Neural cell (in vitro differentiated cells): ENCODE results near the gene MYOCD. TPM values are rescaled to one million over a fixed set of nuclear protein-coding genes. Genes with fewer than 3 reads are reported as not detected.

ENCODE experiments used
- H2AFZ ChIP-seq: fragments of 200-600, 300-800 bp; sonication (generic), shearing (Covaris generic); 2 replicates; pipeline ENCODE4 v1.6.0; 2014; ENCODE audit warnings: low read depth, mild to moderate bottlenecking, antibody characterized with exemption, low read length, moderate library complexity
- H3F3A ChIP-seq: fragments of 200-600 bp; shearing (Covaris generic); 2 replicates; pipeline ENCODE4 v1.6.1; 2016; ENCODE audit warnings: mild to moderate bottlenecking, moderate library complexity, mixed read lengths, antibody characterized with exemption, low read length; ENCODE audit not compliant: insufficient read depth, poor library complexity, severe bottlenecking
- H3K27ac ChIP-seq: fragments of 200-600, 300-800 bp; sonication (generic), shearing (Covaris generic); 2 replicates; pipeline ENCODE4 v1.5.1; 2014; ENCODE audit warnings: mild to moderate bottlenecking, low read length, moderate library complexity
- H3K27me3 ChIP-seq: fragments of 300-800, 200-600 bp; sonication (generic), shearing (Covaris generic); 2 replicates; pipeline ENCODE4 v1.6.0; 2014; ENCODE audit warnings: mild to moderate bottlenecking, low read depth, low read length, moderate library complexity; ENCODE audit not compliant: insufficient read depth
- H3K36me3 ChIP-seq: fragments of 300-800, 200-600 bp; sonication (generic), shearing (Covaris generic); 2 replicates; pipeline ENCODE4 v1.5.1; 2014; ENCODE audit warnings: mild to moderate bottlenecking, antibody characterized with exemption, low read length, moderate library complexity; ENCODE audit not compliant: insufficient read depth
- H3K4me2 ChIP-seq: fragments of 300-800, 200-600 bp; sonication (generic), shearing (Covaris generic); 2 replicates; pipeline ENCODE4 v1.6.0; 2014; ENCODE audit warnings: mild to moderate bottlenecking, low read length
- H3K4me3 ChIP-seq: fragments of 300-800, 200-600 bp; sonication (generic), shearing (Covaris generic); 2 replicates; pipeline ENCODE4 v1.5.1; 2014; ENCODE audit warnings: mild to moderate bottlenecking, low read length, moderate library complexity
- H3K79me2 ChIP-seq: fragments of 200-600 bp; shearing (Covaris generic); replicated peaks from 2 replicates; pipeline ENCODE4 v1.6.0; 2014; ENCODE audit warnings: mild to moderate bottlenecking, low read length, moderate library complexity; ENCODE audit not compliant: insufficient read depth
- H3K9ac ChIP-seq: fragments of 300-800, 200-600 bp; sonication (generic), shearing (Covaris generic); 2 replicates; pipeline ENCODE4 v1.6.1; 2016; ENCODE audit warnings: mild to moderate bottlenecking, low read length, mixed read lengths
- H3K9me2 ChIP-seq: fragments of 200-600 bp; shearing (Covaris generic); 2 replicates; pipeline ENCODE4 v1.6.1; 2016; ENCODE audit warnings: mild to moderate bottlenecking, low read length, mixed read lengths; ENCODE audit not compliant: insufficient read depth
- H3K9me3 ChIP-seq: fragments of 200-600, 300-800 bp; sonication (generic), shearing (Covaris generic); 2 replicates; pipeline ENCODE4 v1.6.1; 2016; ENCODE audit warnings: mild to moderate bottlenecking, mixed run types, low read length, moderate library complexity, mixed read lengths
- H4K20me1 ChIP-seq: fragments of 200-600 bp; shearing (Covaris generic); 2 replicates; pipeline ENCODE4 v1.6.1; 2016; ENCODE audit warnings: mild to moderate bottlenecking, mixed run types; ENCODE audit not compliant: insufficient read depth
- EP300 ChIP-seq: fragments of 450-650 bp; conservative IDR thresholded peaks from 2 replicates; pipeline ENCODE4 v1.6.1; 2014; ENCODE audit warnings: antibody characterized with exemption, mild to moderate bottlenecking, moderate library complexity; ENCODE audit not compliant: poor library complexity, severe bottlenecking
- EZH2 ChIP-seq: fragments of 200-600, 300-800 bp; shearing (Covaris generic), sonication (generic); IDR thresholded peaks from 2 replicates; pipeline ENCODE4 v1.6.1; 2014; ENCODE audit warnings: antibody characterized with exemption, low read length, borderline replicate concordance, mild to moderate bottlenecking; ENCODE audit not compliant: insufficient read depth, poor library complexity, severe bottlenecking
- MXI1 ChIP-seq: fragments of 450-650 bp; conservative IDR thresholded peaks from 2 replicates; pipeline ENCODE4 v1.6.1; 2014; ENCODE audit warnings: antibody characterized with exemption, mild to moderate bottlenecking; ENCODE audit not compliant: poor library complexity, severe bottlenecking
- POLR2AphosphoS5 ChIP-seq: IDR thresholded peaks from 2 replicates; pipeline ENCODE4 v1.6.1; 2012
- RAD21 ChIP-seq: fragments of 450-650 bp; conservative IDR thresholded peaks from 2 replicates; pipeline ENCODE4 v1.6.1; 2014; ENCODE audit warnings: antibody characterized with exemption, mild to moderate bottlenecking, moderate library complexity
- SMC3 ChIP-seq: fragments of 450-650 bp; conservative IDR thresholded peaks from 2 replicates; pipeline ENCODE4 v1.6.1; 2014; ENCODE audit warnings: antibody characterized with exemption, mild to moderate bottlenecking, moderate library complexity; ENCODE audit not compliant: poor library complexity
- TAF1 ChIP-seq: IDR thresholded peaks from 2 replicates; pipeline ENCODE4 v1.6.1; 2012; ENCODE audit warnings: low read depth
- polyA plus RNA-seq: library from polyadenylated mRNA; depleted of rRNA; stranded (reverse); fragments of >200 nt; gene quantifications from 2 replicates; pipeline ENCODE4 v1.2.3, GENCODE V29; 2014
- TF ChIP-seq, protein P1 (sequence below): fragments of 450-650 bp; IDR thresholded peaks from 2 replicates; pipeline ENCODE4 v1.5.1; 2014; ENCODE audit warnings: antibody characterized with exemption, mild to moderate bottlenecking, moderate library complexity; ENCODE audit not compliant: poor library complexity, severe bottlenecking
- TF ChIP-seq, protein P2 (sequence below): IDR thresholded peaks from 2 replicates; pipeline ENCODE4 v1.6.1; 2012; ENCODE audit warnings: borderline replicate concordance

MYOCD gene
- polyA plus RNA-seq, 1 donor from 2014 or later = not detected

DNA sequence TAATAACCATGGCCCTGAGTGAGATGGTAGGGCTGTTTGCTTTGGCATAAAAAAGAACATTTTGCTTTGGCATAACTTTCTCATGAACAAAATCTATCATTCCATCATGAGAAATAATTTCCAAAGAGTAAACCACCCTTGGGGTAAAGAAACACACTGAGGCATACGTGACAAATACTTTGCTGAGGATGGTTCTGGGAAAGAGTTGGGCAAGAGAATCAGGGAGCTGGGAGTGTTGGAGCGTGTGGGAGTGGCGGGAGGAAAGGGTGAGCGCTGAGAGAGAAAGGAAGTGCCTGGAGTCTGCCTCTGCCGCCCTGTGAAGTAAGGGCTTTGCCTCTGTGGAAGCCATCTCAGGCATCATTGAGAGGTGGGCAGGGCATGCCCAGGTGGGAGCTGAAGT, 63.4 kb downstream of the MYOCD start (continued):
- no peak for TF ChIP-seq TAF1

- H3F3A ChIP-seq = no peaks in the 10 kb centered on the region
- TF ChIP-seq, protein P1, sequence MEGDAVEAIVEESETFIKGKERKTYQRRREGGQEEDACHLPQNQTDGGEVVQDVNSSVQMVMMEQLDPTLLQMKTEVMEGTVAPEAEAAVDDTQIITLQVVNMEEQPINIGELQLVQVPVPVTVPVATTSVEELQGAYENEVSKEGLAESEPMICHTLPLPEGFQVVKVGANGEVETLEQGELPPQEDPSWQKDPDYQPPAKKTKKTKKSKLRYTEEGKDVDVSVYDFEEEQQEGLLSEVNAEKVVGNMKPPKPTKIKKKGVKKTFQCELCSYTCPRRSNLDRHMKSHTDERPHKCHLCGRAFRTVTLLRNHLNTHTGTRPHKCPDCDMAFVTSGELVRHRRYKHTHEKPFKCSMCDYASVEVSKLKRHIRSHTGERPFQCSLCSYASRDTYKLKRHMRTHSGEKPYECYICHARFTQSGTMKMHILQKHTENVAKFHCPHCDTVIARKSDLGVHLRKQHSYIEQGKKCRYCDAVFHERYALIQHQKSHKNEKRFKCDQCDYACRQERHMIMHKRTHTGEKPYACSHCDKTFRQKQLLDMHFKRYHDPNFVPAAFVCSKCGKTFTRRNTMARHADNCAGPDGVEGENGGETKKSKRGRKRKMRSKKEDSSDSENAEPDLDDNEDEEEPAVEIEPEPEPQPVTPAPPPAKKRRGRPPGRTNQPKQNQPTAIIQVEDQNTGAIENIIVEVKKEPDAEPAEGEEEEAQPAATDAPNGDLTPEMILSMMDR = no peak
- TF ChIP-seq SMC3 (no peak), POLR2AphosphoS5 (no peak), MXI1 (no peak), EZH2 (no peak), RAD21 (no peak), EP300 (no peak), TAF1 (no peak)
- TF ChIP-seq, protein P2, sequence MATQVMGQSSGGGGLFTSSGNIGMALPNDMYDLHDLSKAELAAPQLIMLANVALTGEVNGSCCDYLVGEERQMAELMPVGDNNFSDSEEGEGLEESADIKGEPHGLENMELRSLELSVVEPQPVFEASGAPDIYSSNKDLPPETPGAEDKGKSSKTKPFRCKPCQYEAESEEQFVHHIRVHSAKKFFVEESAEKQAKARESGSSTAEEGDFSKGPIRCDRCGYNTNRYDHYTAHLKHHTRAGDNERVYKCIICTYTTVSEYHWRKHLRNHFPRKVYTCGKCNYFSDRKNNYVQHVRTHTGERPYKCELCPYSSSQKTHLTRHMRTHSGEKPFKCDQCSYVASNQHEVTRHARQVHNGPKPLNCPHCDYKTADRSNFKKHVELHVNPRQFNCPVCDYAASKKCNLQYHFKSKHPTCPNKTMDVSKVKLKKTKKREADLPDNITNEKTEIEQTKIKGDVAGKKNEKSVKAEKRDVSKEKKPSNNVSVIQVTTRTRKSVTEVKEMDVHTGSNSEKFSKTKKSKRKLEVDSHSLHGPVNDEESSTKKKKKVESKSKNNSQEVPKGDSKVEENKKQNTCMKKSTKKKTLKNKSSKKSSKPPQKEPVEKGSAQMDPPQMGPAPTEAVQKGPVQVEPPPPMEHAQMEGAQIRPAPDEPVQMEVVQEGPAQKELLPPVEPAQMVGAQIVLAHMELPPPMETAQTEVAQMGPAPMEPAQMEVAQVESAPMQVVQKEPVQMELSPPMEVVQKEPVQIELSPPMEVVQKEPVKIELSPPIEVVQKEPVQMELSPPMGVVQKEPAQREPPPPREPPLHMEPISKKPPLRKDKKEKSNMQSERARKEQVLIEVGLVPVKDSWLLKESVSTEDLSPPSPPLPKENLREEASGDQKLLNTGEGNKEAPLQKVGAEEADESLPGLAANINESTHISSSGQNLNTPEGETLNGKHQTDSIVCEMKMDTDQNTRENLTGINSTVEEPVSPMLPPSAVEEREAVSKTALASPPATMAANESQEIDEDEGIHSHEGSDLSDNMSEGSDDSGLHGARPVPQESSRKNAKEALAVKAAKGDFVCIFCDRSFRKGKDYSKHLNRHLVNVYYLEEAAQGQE = no peak
These were observed 64.7 kb downstream of the MYOCD start for GRCh38 chr17:12730421-12730820.

GRCh38 chr17:12730931-12731521, 65.3 kb downstream of the MYOCD start:
- Histone ChIP-seq H4K20me1 (no peaks in the 10 kb centered on the region), H2AFZ (no peak overlapping the region), H3K9me2 (no peaks in the 10 kb centered on the region), H3K79me2 (no peaks in the 10 kb centered on the region), H3F3A (no peaks in the 10 kb centered on the region), H3K4me3 (no peak overlapping the region), H3K9me3 (no peaks in the 10 kb centered on the region), H3K36me3 (no peaks in the 10 kb centered on the region), H3K27me3 (no peaks in the 10 kb centered on the region), H3K4me2 (no peak overlapping the region), H3K9ac (no peak overlapping the region), H3K27ac (no peak overlapping the region)
- TF ChIP-seq EZH2 = no peak
- no peak for TF ChIP-seq EP300

More at GRCh38 chr17:12730421-12730820, 64.7 kb downstream of the MYOCD start:
- Histone ChIP-seq H3K4me3 (no peak overlapping the region), H3K79me2 (no peaks in the 10 kb centered on the region), H3K27me3 (no peaks in the 10 kb centered on the region), H2AFZ (no peak overlapping the region), H3K9me3 (no peaks in the 10 kb centered on the region), H3K36me3 (no peaks in the 10 kb centered on the region), H3K4me2 (no peak overlapping the region), H4K20me1 (no peaks in the 10 kb centered on the region), H3K27ac (no peak overlapping the region), H3K9ac (no peak overlapping the region), H3K9me2 (no peaks in the 10 kb centered on the region)
